Activated B cell treated with CpG ODN at 0.5 μM for 24 hours (primary cell): ENCODE measurements around the gene CIART. TPM values are rescaled to one million over a fixed set of nuclear protein-coding genes. Genes with fewer than 3 reads are reported as not detected.

Experiments
- ATAC-seq: fragments of 200-7000 bp; cut with Tn5 transposase; one replicate; pipeline ENCODE4 v1.10.0; 2021; ENCODE audit warnings: low read depth, mild to moderate bottlenecking, moderate library complexity
- CTCF ChIA-PET: fragments of 350-600 bp; sonication (Branson Sonifier 250); formaldehyde crosslinking; loops from one replicate; lab custom pipeline; 2021; ENCODE audit warnings: antibody characterized with exemption; lab: Charles Lee
- POLR2A ChIA-PET: fragments of 350-600 bp; sonication (Branson Sonifier 250); formaldehyde crosslinking; loops from one replicate; lab custom pipeline; 2021; ENCODE audit warnings: antibody characterized with exemption; lab: Charles Lee
- DNase-seq: peaks from one replicate; pipeline ENCODE4 v3.0.0; 2022
- H3K27ac Mint-ChIP-seq: one replicate; pipeline ENCODE4 v1.8.0; 2020; ENCODE audit warnings: mixed read lengths
- H3K27me3 Mint-ChIP-seq: one replicate; pipeline ENCODE4 v1.8.0; 2021; ENCODE audit warnings: mixed read lengths
- H3K36me3 Mint-ChIP-seq: one replicate; pipeline ENCODE4 v1.8.0; 2021; ENCODE audit warnings: low read depth, mixed read lengths
- H3K4me1 Mint-ChIP-seq: one replicate; pipeline ENCODE4 v1.8.0; 2021; ENCODE audit warnings: mixed read lengths
- H3K4me3 Mint-ChIP-seq: one replicate; pipeline ENCODE4 v1.8.0; 2020; ENCODE audit warnings: mild to moderate bottlenecking, mixed read lengths
- H3K9me3 Mint-ChIP-seq: one replicate; pipeline ENCODE4 v1.8.0; 2020; ENCODE audit warnings: mixed read lengths
- CTCF ChIP-seq: fragments of 200-600 bp; IDR thresholded peaks from one replicate; pipeline ENCODE4 v1.8.0; 2022; ENCODE audit warnings: antibody characterized with exemption, mild to moderate bottlenecking
- intact Hi-C: fragments of 100-400 bp; cut with micrococcal nuclease; formaldehyde crosslinking; loops from one replicate; pipeline ENCODE4 v1.15.1; 2024
- total RNA-seq: library from RNA; stranded (reverse); gene quantifications from 2 replicates; pipeline ENCODE4 v1.2.3, GENCODE V29; 2022

The CIART gene
- total RNA-seq, 1 donor from 2014 or later = 1.0 TPM

GRCh38 chr1:150257624-150258585 lies 24.4 kb upstream of the CIART start, which contains the start of gene CA14:
CA14 (plus strand) TSS chr1:150257774; CDS start chr1:150258129, 355 bp downstream.
- ChIA-PET CTCF (interaction anchor here (0.8 to 2.1 kb wide), 4 partner anchors 12 to 171 kb away, joined by 3 to 14 read pairs (median 5); partner anchors contain the start of genes APH1A and PRPF3), POLR2A (interaction anchor here (0.5 to 3.0 kb wide), 2 partner anchors 11 to 104 kb away, joined by 3 to 15 read pairs; partner anchors contain the start of gene APH1A)
- H3K36me3 Mint-ChIP-seq = no peaks in the 10 kb centered on the region
- DNase-seq = no peak
- TF ChIP-seq CTCF = no peak
- intact Hi-C loops = loop anchor here (5.0 kb wide), 1 partner anchor 259 kb away; the partner anchor contains the start of gene FALEC
- H3K9me3 Mint-ChIP-seq = no peaks in the 10 kb centered on the region
- H3K4me1 Mint-ChIP-seq = peaks cover 17% of the 10 kb centered on the region
- H3K27me3 Mint-ChIP-seq = peaks cover 33% of the 10 kb centered on the region
- no peak for ATAC-seq
- no peak within 1 kb of the TSS for H3K4me3 Mint-ChIP-seq
- H3K27ac Mint-ChIP-seq = no peak within 1 kb of the TSS

GRCh38 chr1:150259217-150259616 lies 23.1 kb upstream of the CIART start:
- POLR2A ChIA-PET = no interaction called here
- H3K4me3 Mint-ChIP-seq = no peak overlapping the region
- ATAC-seq (no peak), DNase-seq (no peak)
- no peak for TF ChIP-seq CTCF
- H3K27me3 Mint-ChIP-seq = peaks cover 33% of the 10 kb centered on the region
- H3K9me3 Mint-ChIP-seq = no peaks in the 10 kb centered on the region
- CTCF ChIA-PET = interaction anchor here (0.6 kb wide), 1 partner anchor 43 kb away, joined by 3 read pairs; no protein-coding TSS in a partner anchor
- no peaks in the 10 kb centered on the region for H3K36me3 Mint-ChIP-seq
- H3K27ac Mint-ChIP-seq = no peak overlapping the region
- H3K4me1 Mint-ChIP-seq = peaks cover 17% of the 10 kb centered on the region
- intact Hi-C loops = loop anchor here (5.0 kb wide), 1 partner anchor 258 kb away; the partner anchor contains the start of gene FALEC

GRCh38 chr1:150259758-150260669 lies 22.3 kb upstream of the CIART start:
- ChIA-PET CTCF (interaction anchor here (0.6 kb wide), 2 partner anchors 42 to 91 kb away, joined by 3 read pairs; no protein-coding TSS in a partner anchor), POLR2A (interaction anchor here (0.6 to 1.0 kb wide), 2 partner anchors 26 to 282 kb away, joined by 3 read pairs; no protein-coding TSS in a partner anchor)
- no peak for TF ChIP-seq CTCF
- intact Hi-C loops = loop anchor here (5.0 kb wide), 1 partner anchor 257 kb away; the partner anchor contains the start of gene FALEC
- no peak for DNase-seq
- peaks cover 7% of the 10 kb centered on the region for H3K36me3 Mint-ChIP-seq
- H3K9me3 Mint-ChIP-seq = no peaks in the 10 kb centered on the region
- no peak overlapping the region for H3K4me3 Mint-ChIP-seq
- ATAC-seq = no peak
- no peak overlapping the region for H3K27ac Mint-ChIP-seq
- peaks cover 17% of the 10 kb centered on the region for H3K4me1 Mint-ChIP-seq
- peaks cover 33% of the 10 kb centered on the region for H3K27me3 Mint-ChIP-seq

- no peak for TF ChIP-seq CTCF
- ChIA-PET POLR2A (interaction anchor here (1.3 kb wide), 1 partner anchor 22 kb away, joined by 5 read pairs; no protein-coding TSS in a partner anchor), CTCF (no interaction called here)
- ATAC-seq (no peak), DNase-seq (no peak)
- H3K27me3 Mint-ChIP-seq = peaks cover 23% of the 10 kb centered on the region
- peaks cover 21% of the 10 kb centered on the region for H3K36me3 Mint-ChIP-seq
- H3K4me3 Mint-ChIP-seq = no peak overlapping the region
- intact Hi-C loops = no loop called here
- no peak overlapping the region for H3K27ac Mint-ChIP-seq
- H3K4me1 Mint-ChIP-seq = peaks cover 6% of the 10 kb centered on the region
- no peaks in the 10 kb centered on the region for H3K9me3 Mint-ChIP-seq
Observed at GRCh38 chr1:150261367-150261766, 21.0 kb upstream of the CIART start.
